Left renal pelvis (tissue), 4 donors: ENCODE measurements around the gene LCTL. TPM values are rescaled to one million over a fixed set of nuclear protein-coding genes. Genes with fewer than 3 reads are reported as not detected.
"Not testable (repeated sequence)": the region's sequence is repeated elsewhere in the genome, so short reads cannot be mapped to it uniquely, and the experiment has no call there.

Experiments
- DNase-seq, 4 donors: peaks; one replicate each; pipeline ENCODE4 v3.0.0-alpha.2; 2013; ENCODE audit warnings: low read depth in 4 of 4, low spot score in 3 of 4
- polyA plus RNA-seq, 4 donors: library from polyadenylated mRNA; unstranded; fragments of 120-200 nt; gene quantifications; one replicate each; pipeline ENCODE4 v1.2.1, GENCODE V29; 2013; ENCODE audit not compliant: insufficient read length in 4 of 4

LCTL gene
- polyA plus RNA-seq, 4 donors = 0.15 to 0.50 (median 0.24) TPM

- DNase-seq = no peak
These were observed 61.8 kb downstream of the LCTL start for GRCh38 chr15:66503780-66504562.

GRCh38 chr15:66503041-66503648, 62.7 kb downstream of the LCTL start:
- not testable (repeated sequence) for DNase-seq

GRCh38 chr15:66502491-66502890, 63.3 kb downstream of the LCTL start:
- no peak for DNase-seq

- not testable (repeated sequence) for DNase-seq
These were observed 65.5 kb downstream of the LCTL start for GRCh38 chr15:66500346-66500745.

GRCh38 chr15:66498501-66499386, 67.1 kb downstream of the LCTL start:
- DNase-seq = peak in 1 of 4 donors; percentile 1

Other genes with a start within 250 kb of the LCTL start
- gene TIPIN, start 209.3 kb downstream of the LCTL start, polyA plus RNA-seq = 10 to 100 TPM; 13.2 to 19.6 (median 17.9) TPM
- gene MAP2K1, start 179.1 kb downstream of the LCTL start, polyA plus RNA-seq = 10 to 100 TPM; 48.4 to 55.6 (median 52.5) TPM
- gene SNAPC5, start 68.2 kb downstream of the LCTL start, polyA plus RNA-seq = 10 to 100 TPM; 33.2 to 41.0 (median 38.7) TPM
- 1,000 to 10,000 TPM; 3,566 to 3,771 (median 3,668) TPM for gene RPL4, start 61.1 kb downstream of the LCTL start, polyA plus RNA-seq
- 10 to 100 TPM; 24.7 to 29.9 (median 26.1) TPM for gene ZWILCH, start 60.7 kb downstream of the LCTL start, polyA plus RNA-seq
- gene SMAD6, start 136.2 kb upstream of the LCTL start, polyA plus RNA-seq = 10 to 100 TPM; 13.8 to 50.2 (median 26.8) TPM